IMR-90 (cell line): Measurements from ENCODE around the gene OXCT2. TPM values are rescaled to one million over a fixed set of nuclear protein-coding genes. Genes with fewer than 3 reads are reported as not detected.

Experiments
- ATAC-seq: fragments of 200-7000 bp; cut with Tn5 transposase; 2 replicates; pipeline ENCODE4 v1.9.1; 2020; ENCODE audit warnings: low read depth, mild to moderate bottlenecking, moderate library complexity
- BruUV-seq: library from RNA; stranded (reverse); fragments of 400-500 nt; replicated peaks from 2 replicates; lab custom pipeline; 2021; lab: Mats Ljungman, UMichigan
- CTCF ChIA-PET: fragments of 300-600 bp; formaldehyde crosslinking; extraction: SDS; loops from one replicate; lab custom pipeline; 2021; ENCODE audit warnings: antibody characterized with exemption; lab: Yijun Ruan, JAX
- POLR2A ChIA-PET: fragments of 300-600 bp; sonication (Branson Sonifier 250); formaldehyde crosslinking; loops from one replicate; lab custom pipeline; 2022; ENCODE audit warnings: antibody characterized with exemption; ENCODE audit not compliant: unreplicated experiment; lab: Charles Lee
- DNase-seq: peaks from one replicate; pipeline ENCODE4 v3.0.0; 2013
- H2AFZ ChIP-seq: replicated peaks from 2 replicates; pipeline ENCODE3; 2013; ENCODE audit warnings: low read length, mild to moderate bottlenecking; ENCODE audit not compliant: poor library complexity
- H2AK5ac ChIP-seq: 2 replicates; pipeline ENCODE4 v1.6.1; 2013; ENCODE audit warnings: low read depth, low read length, inconsistent platforms
- H2AK9ac ChIP-seq: replicated peaks from 2 replicates; pipeline ENCODE3; 2013; ENCODE audit warnings: mild to moderate bottlenecking, low read depth, low read length, moderate library complexity; ENCODE audit not compliant: poor library complexity
- H2BK120ac ChIP-seq: 2 replicates; pipeline ENCODE4 v1.6.1; 2013; ENCODE audit warnings: low read depth, low read length, inconsistent platforms
- H2BK15ac ChIP-seq: 3 replicates; pipeline ENCODE4 v1.6.1; 2013; ENCODE audit warnings: low read depth, low read length, inconsistent platforms
- H2BK20ac ChIP-seq: 2 replicates; pipeline ENCODE4 v1.6.1; 2013; ENCODE audit warnings: low read depth, mild to moderate bottlenecking, inconsistent platforms, low read length, moderate library complexity
- H2BK5ac ChIP-seq: 2 replicates; pipeline ENCODE4 v1.6.1; 2013; ENCODE audit warnings: mild to moderate bottlenecking, low read depth, low read length, inconsistent platforms; ENCODE audit not compliant: poor library complexity, severe bottlenecking
- H3K14ac ChIP-seq: replicated peaks from 2 replicates; pipeline ENCODE4 v1.6.1; 2013; ENCODE audit warnings: low read depth, low read length, inconsistent platforms
- H3K18ac ChIP-seq: 2 replicates; pipeline ENCODE4 v1.6.1; 2013; ENCODE audit warnings: low read depth, low read length, control low read depth
- H3K23ac ChIP-seq: 2 replicates; pipeline ENCODE4 v1.6.1; 2013; ENCODE audit warnings: low read depth, low read length, inconsistent platforms
- H3K27ac ChIP-seq: 2 replicates; pipeline ENCODE4 v1.5.1; 2013; ENCODE audit warnings: mild to moderate bottlenecking, control low read depth, low read length; ENCODE audit not compliant: insufficient read depth
- H3K27me3 ChIP-seq: 2 replicates; pipeline ENCODE4 v1.6.1; 2013; ENCODE audit warnings: low read length; ENCODE audit not compliant: control insufficient read depth, insufficient read depth
- H3K36me3 ChIP-seq: 2 replicates; pipeline ENCODE4 v1.6.1; 2013; ENCODE audit warnings: low read length, mixed read lengths; ENCODE audit not compliant: control insufficient read depth, insufficient read depth
- H3K4ac ChIP-seq: 2 replicates; pipeline ENCODE4 v1.6.1; 2013; ENCODE audit warnings: low read depth, low read length, inconsistent platforms
- H3K4me1 ChIP-seq: 2 replicates; pipeline ENCODE4 v1.6.1; 2013; ENCODE audit warnings: low read length, mixed read lengths; ENCODE audit not compliant: control insufficient read depth, insufficient read depth
- H3K4me2 ChIP-seq: 2 replicates; pipeline ENCODE4 v1.6.1; 2013; ENCODE audit warnings: low read depth, mild to moderate bottlenecking, control low read depth, low read length, moderate library complexity
- H3K4me3 ChIP-seq: 2 replicates; pipeline ENCODE4 v1.5.1; 2013; ENCODE audit warnings: low read depth, mild to moderate bottlenecking, control low read depth, low read length, moderate library complexity; ENCODE audit not compliant: insufficient read depth
- H3K56ac ChIP-seq: 2 replicates; pipeline ENCODE4 v1.6.1; 2013; ENCODE audit warnings: low read length, inconsistent platforms; ENCODE audit not compliant: insufficient read depth; ENCODE audit errors: extremely low read depth
- H3K79me1 ChIP-seq, 2 experiments: 2 replicates each; pipeline ENCODE4 v1.6.1; 2013; ENCODE audit warnings: low read length in 2 of 2, inconsistent platforms in 1 of 2, low read depth in 1 of 2
- H3K9ac ChIP-seq: 2 replicates; pipeline ENCODE4 v1.6.1; 2013; ENCODE audit warnings: low read depth, low read length, control low read depth
- H3K9me1 ChIP-seq: 2 replicates; pipeline ENCODE4 v1.6.1; 2013; ENCODE audit warnings: low read length, inconsistent platforms; ENCODE audit not compliant: insufficient read depth
- H3K9me3 ChIP-seq: 2 replicates; pipeline ENCODE4 v1.6.1; 2013; ENCODE audit warnings: low read length; ENCODE audit not compliant: control insufficient read depth, insufficient read depth
- H4K20me1 ChIP-seq: 2 replicates; pipeline ENCODE4 v1.6.1; 2013; ENCODE audit warnings: low read length, inconsistent platforms; ENCODE audit not compliant: insufficient read depth
- H4K5ac ChIP-seq: 2 replicates; pipeline ENCODE4 v1.6.1; 2013; ENCODE audit warnings: mild to moderate bottlenecking, low read depth, low read length, control low read depth
- H4K8ac ChIP-seq, 2 experiments: 2 replicates each; pipeline ENCODE4 v1.6.1; 2013; ENCODE audit warnings: low read depth in 2 of 2, low read length in 2 of 2, control low read depth in 1 of 2, inconsistent platforms in 1 of 2
- H4K91ac ChIP-seq: 2 replicates; pipeline ENCODE4 v1.6.1; 2013; ENCODE audit warnings: low read depth, low read length, inconsistent platforms; ENCODE audit not compliant: insufficient read depth
- BHLHE40 ChIP-seq: fragments of 150-350 bp; IDR thresholded peaks from 2 replicates; pipeline ENCODE4 v1.6.1; 2016; ENCODE audit warnings: mild to moderate bottlenecking, low read depth, low read length
- CEBPB ChIP-seq: IDR thresholded peaks from 2 replicates; pipeline ENCODE4 v1.6.1; 2012; ENCODE audit warnings: low read depth, low read length, improper control_type of control experiment
- CTCF ChIP-seq: conservative IDR thresholded peaks from 2 replicates; pipeline ENCODE4 v1.5.1; 2012; ENCODE audit warnings: mild to moderate bottlenecking, low read depth, low read length, improper control_type of control experiment
- FOS ChIP-seq: fragments of 150-350 bp; IDR thresholded peaks from 2 replicates; pipeline ENCODE4 v1.6.1; 2016; ENCODE audit warnings: low read depth, low read length
- MAFK ChIP-seq: IDR thresholded peaks from 2 replicates; pipeline ENCODE4 v1.6.1; 2012; ENCODE audit warnings: low read depth, low read length, improper control_type of control experiment
- MAZ ChIP-seq: IDR thresholded peaks from 2 replicates; pipeline ENCODE4 v1.6.1; 2012; ENCODE audit warnings: low read depth, mild to moderate bottlenecking, low read length, improper control_type of control experiment, moderate library complexity, borderline replicate concordance
- MXI1 ChIP-seq: IDR thresholded peaks from 2 replicates; pipeline ENCODE4 v1.6.1; 2012; ENCODE audit warnings: low read depth, mild to moderate bottlenecking, low read length, moderate library complexity, borderline replicate concordance
- POLR2A ChIP-seq: IDR thresholded peaks from 2 replicates; pipeline ENCODE4 v1.6.1; 2012; ENCODE audit warnings: mild to moderate bottlenecking, low read depth, low read length
- RCOR1 ChIP-seq: IDR thresholded peaks from 2 replicates; pipeline ENCODE4 v1.6.1; 2012; ENCODE audit warnings: mild to moderate bottlenecking, low read length, improper control_type of control experiment; ENCODE audit not compliant: insufficient replicate concordance
- WGBS, 2 experiments: methylation state at CpG; one replicate each; pipeline versions ENCODE4 v1.1.5 to v1.1.7; 2013; ENCODE audit warnings: missing lambda C conversion rate in 2 of 2; ENCODE audit not compliant: insufficient read length in 1 of 2; ENCODE audit errors: extremely low coverage in 2 of 2; 5-methylcytosine and 5-hydroxymethylcytosine counted together
- dilution Hi-C: fragments of 300-500 bp; cut with HindIII; formaldehyde crosslinking; loops from one replicate; pipeline ENCODE4 v1.14.3; 2018; ENCODE audit warnings: low sequenced_read_pairs; ENCODE audit not compliant: unreplicated experiment
- in situ Hi-C: fragments of 300-500 bp; cut with MboI; formaldehyde crosslinking; loops from 3 replicates; pipeline ENCODE4 v1.14.3; 2019; ENCODE audit warnings: low sequenced_read_pairs, inconsistent platforms, mixed read lengths
- intact Hi-C: fragments of 100-400 bp; cut with micrococcal nuclease; formaldehyde crosslinking; loops from 2 replicates; pipeline ENCODE4 v1.10.0; 2022
- polyA plus RNA-seq, 3 experiments: library from polyadenylated mRNA; depleted of rRNA; stranded (reverse); fragments of >200 nt; gene quantifications; 2 replicates each; pipeline ENCODE4 v1.2.3, GENCODE V29; 2012; ENCODE audit warnings: low replicate concordance in 1 of 3
- total RNA-seq: library from RNA; depleted of rRNA; stranded (reverse); fragments of >200 nt; gene quantifications from 2 replicates; pipeline ENCODE4 v1.2.3, GENCODE V29; 2012
- TF ChIP-seq, protein P1 (sequence below): fragments of 150-350 bp; IDR thresholded peaks from 2 replicates; pipeline ENCODE4 v1.6.1; 2017; ENCODE audit warnings: mild to moderate bottlenecking, antibody characterized with exemption, low read length, low read depth

OXCT2 gene
- total and polyA plus RNA-seq, 2 of the 4 experiments (the other 2 are of a cell fraction): 0.18 to 0.22 TPM

DNA sequence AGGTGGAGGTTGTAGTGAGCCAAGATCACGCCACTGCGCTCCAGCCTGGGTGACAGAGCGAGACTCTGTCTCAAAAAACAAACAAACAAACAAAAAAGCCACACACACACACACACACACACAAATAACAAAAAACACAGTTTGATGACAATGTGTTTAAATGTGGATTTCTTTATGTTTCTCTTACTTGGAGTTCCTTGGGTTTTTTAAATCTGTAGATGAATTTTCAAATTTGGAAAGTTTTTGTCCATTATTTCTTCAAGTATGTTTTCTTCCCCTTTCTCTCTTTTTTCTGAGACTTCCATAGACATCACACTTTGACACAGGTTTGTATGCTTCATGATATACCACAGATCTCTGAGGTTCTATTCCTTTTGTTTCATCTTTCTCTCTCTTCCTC, 44.5 kb downstream of the OXCT2 start:
- H3K27me3 ChIP-seq: peaks cover 53% of the 10 kb centered on the region
- intact Hi-C loops (no loop called here), dilution Hi-C loops (no loop called here), in situ Hi-C loops (no loop called here)
- H3K27ac ChIP-seq: no peak overlapping the region
- H3K4me1 ChIP-seq: no peaks in the 10 kb centered on the region
- no TSS peak for BruUV-seq
- no peaks in the 10 kb centered on the region for H3K9me3 ChIP-seq
- POLR2A ChIA-PET: no interaction called here
- no peak overlapping the region for H4K8ac ChIP-seq
- DNase-seq (no peak), ATAC-seq (no peak)
- no peak overlapping the region for H4K91ac ChIP-seq
- TF ChIP-seq CEBPB: no peak
- no peak for TF ChIP-seq POLR2A
- no peak for TF ChIP-seq FOS
- TF ChIP-seq MXI1: no peak
- TF ChIP-seq BHLHE40: no peak
- no peak for TF ChIP-seq CTCF
- TF ChIP-seq, protein P1, sequence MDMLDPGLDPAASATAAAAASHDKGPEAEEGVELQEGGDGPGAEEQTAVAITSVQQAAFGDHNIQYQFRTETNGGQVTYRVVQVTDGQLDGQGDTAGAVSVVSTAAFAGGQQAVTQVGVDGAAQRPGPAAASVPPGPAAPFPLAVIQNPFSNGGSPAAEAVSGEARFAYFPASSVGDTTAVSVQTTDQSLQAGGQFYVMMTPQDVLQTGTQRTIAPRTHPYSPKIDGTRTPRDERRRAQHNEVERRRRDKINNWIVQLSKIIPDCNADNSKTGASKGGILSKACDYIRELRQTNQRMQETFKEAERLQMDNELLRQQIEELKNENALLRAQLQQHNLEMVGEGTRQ: no peak
- no peak for TF ChIP-seq RCOR1
- TF ChIP-seq MAZ: no peak
- TF ChIP-seq MAFK: no peak
- no peak overlapping the region for H3K14ac ChIP-seq
- H2BK20ac ChIP-seq: no peak overlapping the region
- H3K23ac ChIP-seq: no peak overlapping the region
- no peaks in the 10 kb centered on the region for H3K79me1 ChIP-seq
- H3K4me3 ChIP-seq: no peak overlapping the region
- no peaks in the 10 kb centered on the region for H3K36me3 ChIP-seq
- WGBS, 2 experiments: no CpG with 5 or more reads among the region's 3 CpGs
- H3K4me2 ChIP-seq: no peak overlapping the region
- H4K20me1 ChIP-seq: no peaks in the 10 kb centered on the region
- no peak overlapping the region for H4K5ac ChIP-seq
- H3K18ac ChIP-seq: no peak overlapping the region
- no peak overlapping the region for H2AFZ ChIP-seq
- H2AK5ac ChIP-seq: no peak overlapping the region
- CTCF ChIA-PET: no interaction called here
- H2AK9ac ChIP-seq: no peak overlapping the region
- H3K56ac ChIP-seq: no peak overlapping the region
- no peak overlapping the region for H2BK120ac ChIP-seq
- no peaks in the 10 kb centered on the region for H3K9me1 ChIP-seq
- H3K4ac ChIP-seq: no peak overlapping the region
- no peak overlapping the region for H3K9ac ChIP-seq
- H2BK5ac ChIP-seq: no peak overlapping the region
- H2BK15ac ChIP-seq: no peak overlapping the region
